HCT116 (cell line): Measurements from ENCODE around the gene ILDR1.

Experiments used
- EGR1 ChIP-seq: IDR thresholded peaks from 2 replicates; pipeline ENCODE4 v1.6.1; 2012; ENCODE audit warnings: low read depth
- EZH2 ChIP-seq: fragments of 200-600 bp; sonication (generic); IDR thresholded peaks from 2 replicates; pipeline ENCODE4 v1.6.1; 2017; ENCODE audit warnings: antibody characterized with exemption, mixed run types
- EZH2phosphoT487 ChIP-seq: fragments of 200-600 bp; IDR thresholded peaks from 2 replicates; pipeline ENCODE4 v1.6.1; 2018; ENCODE audit warnings: antibody characterized with exemption, borderline replicate concordance
- FOSL1 ChIP-seq: IDR thresholded peaks from 2 replicates; pipeline ENCODE4 v1.6.1; 2012; ENCODE audit warnings: low read depth
- POLR2A ChIP-seq: IDR thresholded peaks from 2 replicates; pipeline ENCODE4 v1.7.0; 2011; ENCODE audit warnings: borderline replicate concordance; ENCODE audit not compliant: insufficient read depth, insufficient read length; ENCODE audit errors: extremely low read depth
- POLR2AphosphoS5 ChIP-seq: IDR thresholded peaks from 2 replicates; pipeline ENCODE4 v1.6.1; 2011; ENCODE audit warnings: mild to moderate bottlenecking, low read depth, low read length, moderate library complexity
- RAD21 ChIP-seq: IDR thresholded peaks from 2 replicates; pipeline ENCODE4 v1.6.1; 2012; ENCODE audit warnings: low read depth, mild to moderate bottlenecking
- REST ChIP-seq: IDR thresholded peaks from 2 replicates; pipeline ENCODE4 v1.6.1; 2012; ENCODE audit warnings: low read depth
- YY1 ChIP-seq: IDR thresholded peaks from 2 replicates; pipeline ENCODE4 v1.6.1; 2011; ENCODE audit warnings: low read length, low read depth, moderate library complexity, mild to moderate bottlenecking; ENCODE audit not compliant: insufficient replicate concordance; ENCODE audit errors: extremely low read depth
- ZFX ChIP-seq: fragments of 450-650 bp; IDR thresholded peaks from 2 replicates; pipeline ENCODE4 v1.6.1; 2017
- ZNF274 ChIP-seq: fragments of 200-500 bp; sonication (Bioruptor generic); IDR thresholded peaks from 2 replicates; pipeline ENCODE4 v1.6.1; 2014; ENCODE audit warnings: mild to moderate bottlenecking, low read depth, low read length, inconsistent platforms
- TF ChIP-seq, protein P1 (sequence below), 3 experiments: fragments of 200-600 bp in 1 of 3; sonication (generic) in 1 of 3; IDR thresholded peaks in 2 of 3; conservative IDR thresholded peaks in 1 of 3; 2 replicates each; pipeline ENCODE4 v1.5.1; 2012 to 2017; ENCODE audit warnings: low read depth in 2 of 3, low read length in 2 of 3, antibody characterized with exemption in 1 of 3, borderline replicate concordance in 1 of 3, control low read depth in 1 of 3, mild to moderate bottlenecking in 1 of 3, mixed read lengths in 1 of 3, mixed run types in 1 of 3, moderate library complexity in 1 of 3; ENCODE audit not compliant: insufficient read depth in 1 of 3
- TF ChIP-seq, protein P2 (sequence below): IDR thresholded peaks from 2 replicates; pipeline ENCODE4 v1.6.1; 2012
- TF ChIP-seq, protein P3 (sequence below): IDR thresholded peaks from 2 replicates; pipeline ENCODE4 v1.6.1; 2012

GRCh38 chr3:122030381-122031122 is 8.5 kb upstream of the ILDR1 start:
- TF ChIP-seq, protein P1, sequence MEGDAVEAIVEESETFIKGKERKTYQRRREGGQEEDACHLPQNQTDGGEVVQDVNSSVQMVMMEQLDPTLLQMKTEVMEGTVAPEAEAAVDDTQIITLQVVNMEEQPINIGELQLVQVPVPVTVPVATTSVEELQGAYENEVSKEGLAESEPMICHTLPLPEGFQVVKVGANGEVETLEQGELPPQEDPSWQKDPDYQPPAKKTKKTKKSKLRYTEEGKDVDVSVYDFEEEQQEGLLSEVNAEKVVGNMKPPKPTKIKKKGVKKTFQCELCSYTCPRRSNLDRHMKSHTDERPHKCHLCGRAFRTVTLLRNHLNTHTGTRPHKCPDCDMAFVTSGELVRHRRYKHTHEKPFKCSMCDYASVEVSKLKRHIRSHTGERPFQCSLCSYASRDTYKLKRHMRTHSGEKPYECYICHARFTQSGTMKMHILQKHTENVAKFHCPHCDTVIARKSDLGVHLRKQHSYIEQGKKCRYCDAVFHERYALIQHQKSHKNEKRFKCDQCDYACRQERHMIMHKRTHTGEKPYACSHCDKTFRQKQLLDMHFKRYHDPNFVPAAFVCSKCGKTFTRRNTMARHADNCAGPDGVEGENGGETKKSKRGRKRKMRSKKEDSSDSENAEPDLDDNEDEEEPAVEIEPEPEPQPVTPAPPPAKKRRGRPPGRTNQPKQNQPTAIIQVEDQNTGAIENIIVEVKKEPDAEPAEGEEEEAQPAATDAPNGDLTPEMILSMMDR (IDR thresholded peaks at IDR 0.05 in 2 of 3, conservative IDR thresholded peaks at IDR 0.05 in 1 of 3; ENCODE audit: borderline replicate concordance in 1 of 3, insufficient read depth in 1 of 3, low read depth in 2 of 3, low read length in 2 of 3), result no peak
- TF ChIP-seq FOSL1 (no peak), POLR2A (no peak), RAD21 (no peak), EGR1 (no peak), ZFX (no peak), YY1 (no peak), POLR2AphosphoS5 (no peak), EZH2phosphoT487 (no peak), EZH2 (no peak), REST (no peak), ZNF274 (no peak)
- TF ChIP-seq, protein P2, sequence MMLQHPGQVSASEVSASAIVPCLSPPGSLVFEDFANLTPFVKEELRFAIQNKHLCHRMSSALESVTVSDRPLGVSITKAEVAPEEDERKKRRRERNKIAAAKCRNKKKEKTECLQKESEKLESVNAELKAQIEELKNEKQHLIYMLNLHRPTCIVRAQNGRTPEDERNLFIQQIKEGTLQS, result no peak
- TF ChIP-seq, protein P3, sequence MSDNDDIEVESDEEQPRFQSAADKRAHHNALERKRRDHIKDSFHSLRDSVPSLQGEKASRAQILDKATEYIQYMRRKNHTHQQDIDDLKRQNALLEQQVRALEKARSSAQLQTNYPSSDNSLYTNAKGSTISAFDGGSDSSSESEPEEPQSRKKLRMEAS, result no peak
